Stimulated activated CD4-positive, alpha-beta T cell treated with anti-CD3 and anti-CD28 coated beads, Interleukin-12 subunit alpha, Interleukin-12 subunit beta, amount 100 ng/mL, for 4 hours (primary cell): ENCODE measurements around the gene GAPDHS.

Experiments used
- DNase-seq: peaks from one replicate; pipeline ENCODE4 v3.0.0-alpha.2; 2020

Gene GAPDHS

GRCh38 chr19:35533201-35533821 is at the start of gene GAPDHS:
Gene GAPDHS (plus strand): TSS chr19:35533456. CDS start chr19:35533528, 72 bp downstream.
- no peak for DNase-seq

- no peak for DNase-seq
Observed at GRCh38 chr19:35484252-35485036, 48.8 kb upstream of the GAPDHS start.

- DNase-seq: no peak
Observed at GRCh38 chr19:35486268-35486708, 47.0 kb upstream of the GAPDHS start.

GRCh38 chr19:35487656-35488182 is 45.5 kb upstream of the GAPDHS start:
- no peak for DNase-seq

GRCh38 chr19:35488677-35489076 is 44.6 kb upstream of the GAPDHS start:
- DNase-seq: no peak

GRCh38 chr19:35490364-35490763 is 42.9 kb upstream of the GAPDHS start, which contains the start of gene KRTDAP:
Gene KRTDAP (minus strand): TSS chr19:35490464. CDS start chr19:35490442, 22 bp downstream.
- DNase-seq: no peak

GRCh38 chr19:35491836-35492360 is 41.4 kb upstream of the GAPDHS start:
- DNase-seq: no peak

- no peak for DNase-seq
Observed at GRCh38 chr19:35493971-35494370, 39.3 kb upstream of the GAPDHS start.

GRCh38 chr19:35495107-35496064 is 37.9 kb upstream of the GAPDHS start:
- DNase-seq: peak; percentile 81

GRCh38 chr19:35497406-35497805 is 35.9 kb upstream of the GAPDHS start:
- no peak for DNase-seq

GRCh38 chr19:35498220-35498619 is 35.0 kb upstream of the GAPDHS start:
- DNase-seq: no peak

GRCh38 chr19:35498984-35499527 is 34.2 kb upstream of the GAPDHS start:
- DNase-seq: no peak

- no peak for DNase-seq
Observed at GRCh38 chr19:35500611-35501010, 32.6 kb upstream of the GAPDHS start.

GRCh38 chr19:35501684-35502083 is 31.6 kb upstream of the GAPDHS start:
- no peak for DNase-seq

GRCh38 chr19:35502751-35503150 is 30.5 kb upstream of the GAPDHS start:
- no peak for DNase-seq

GRCh38 chr19:35506011-35506410 is 27.2 kb upstream of the GAPDHS start:
- no peak for DNase-seq

- no peak for DNase-seq
Observed at GRCh38 chr19:35507561-35507960, 25.7 kb upstream of the GAPDHS start.

GRCh38 chr19:35508129-35508528 is 25.1 kb upstream of the GAPDHS start:
- no peak for DNase-seq

GRCh38 chr19:35509018-35509652 is 24.1 kb upstream of the GAPDHS start:
- DNase-seq: peak; percentile 25

GRCh38 chr19:35509861-35510625 is 23.2 kb upstream of the GAPDHS start:
- DNase-seq: peak; percentile 76

- no peak for DNase-seq
Observed at GRCh38 chr19:35510626-35510964, 22.7 kb upstream of the GAPDHS start.
